NCI-H187 (cell line): ENCODE results near the gene OAF.

Experiments
- DNase-seq, 2 experiments: peaks; one replicate each; lab custom pipeline; 2025; lab: John Stamatoyannopoulos, UW

The OAF gene

DNA sequence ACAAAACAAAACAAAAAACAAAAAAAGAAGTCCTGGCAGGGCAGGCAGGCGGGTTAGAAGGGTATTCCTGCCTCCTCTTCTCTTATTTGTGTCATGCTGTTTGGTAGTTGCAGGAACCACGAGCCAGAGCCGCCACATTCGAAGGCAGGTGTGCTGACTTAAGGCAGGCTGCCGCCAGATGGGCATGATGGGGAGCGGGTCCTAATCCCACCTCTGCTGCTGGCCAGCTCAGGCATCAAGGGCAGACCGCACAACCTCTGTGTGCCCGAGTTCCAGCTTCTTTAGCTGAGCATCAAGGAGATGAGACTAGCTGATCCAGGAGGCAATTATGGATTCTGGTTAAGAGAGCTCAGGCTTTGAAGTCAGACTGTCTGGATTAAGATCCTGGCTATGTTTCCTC is 12.1 kb downstream of the OAF start:
- DNase-seq = no peak

DNA sequence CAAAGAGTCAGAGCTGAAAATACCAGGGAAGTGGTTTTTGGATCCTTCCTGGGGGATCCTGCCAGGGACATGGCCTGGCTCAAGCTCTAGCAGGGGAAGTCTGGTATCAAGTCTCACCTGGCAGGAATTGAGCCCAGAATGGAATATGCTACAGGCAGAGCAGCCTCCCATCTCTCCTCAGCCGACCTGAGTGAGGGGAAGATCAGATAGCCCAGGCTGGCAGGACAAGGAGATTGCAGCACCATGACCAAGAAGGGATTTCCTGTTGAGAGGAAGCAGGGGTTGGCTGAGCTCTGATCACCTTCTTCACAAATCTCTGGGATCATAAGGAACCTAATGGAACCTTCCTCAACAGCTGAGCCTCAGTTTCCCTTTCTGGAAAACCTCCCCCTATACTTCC is 13.0 kb downstream of the OAF start:
- no peak for DNase-seq

DNA sequence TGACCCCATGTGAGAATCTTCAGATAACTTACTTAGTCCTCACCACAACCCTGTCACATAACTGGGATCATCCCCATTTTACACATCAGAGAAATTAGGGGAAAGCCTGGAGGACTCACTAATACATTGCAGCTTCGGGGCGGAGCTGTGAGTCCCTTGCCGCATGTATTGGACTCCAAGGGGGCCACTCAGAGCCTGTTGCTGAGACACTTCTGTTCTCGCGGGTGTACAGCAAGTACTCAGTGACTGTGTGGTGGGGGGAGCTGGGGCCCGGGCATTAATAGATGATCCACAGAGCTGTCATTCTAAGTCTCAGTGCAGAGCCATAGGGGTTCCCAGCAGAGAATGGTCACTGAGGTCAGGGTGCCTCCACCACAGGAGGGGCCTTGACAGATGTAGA is 13.5 kb downstream of the OAF start:
- no peak for DNase-seq

DNA sequence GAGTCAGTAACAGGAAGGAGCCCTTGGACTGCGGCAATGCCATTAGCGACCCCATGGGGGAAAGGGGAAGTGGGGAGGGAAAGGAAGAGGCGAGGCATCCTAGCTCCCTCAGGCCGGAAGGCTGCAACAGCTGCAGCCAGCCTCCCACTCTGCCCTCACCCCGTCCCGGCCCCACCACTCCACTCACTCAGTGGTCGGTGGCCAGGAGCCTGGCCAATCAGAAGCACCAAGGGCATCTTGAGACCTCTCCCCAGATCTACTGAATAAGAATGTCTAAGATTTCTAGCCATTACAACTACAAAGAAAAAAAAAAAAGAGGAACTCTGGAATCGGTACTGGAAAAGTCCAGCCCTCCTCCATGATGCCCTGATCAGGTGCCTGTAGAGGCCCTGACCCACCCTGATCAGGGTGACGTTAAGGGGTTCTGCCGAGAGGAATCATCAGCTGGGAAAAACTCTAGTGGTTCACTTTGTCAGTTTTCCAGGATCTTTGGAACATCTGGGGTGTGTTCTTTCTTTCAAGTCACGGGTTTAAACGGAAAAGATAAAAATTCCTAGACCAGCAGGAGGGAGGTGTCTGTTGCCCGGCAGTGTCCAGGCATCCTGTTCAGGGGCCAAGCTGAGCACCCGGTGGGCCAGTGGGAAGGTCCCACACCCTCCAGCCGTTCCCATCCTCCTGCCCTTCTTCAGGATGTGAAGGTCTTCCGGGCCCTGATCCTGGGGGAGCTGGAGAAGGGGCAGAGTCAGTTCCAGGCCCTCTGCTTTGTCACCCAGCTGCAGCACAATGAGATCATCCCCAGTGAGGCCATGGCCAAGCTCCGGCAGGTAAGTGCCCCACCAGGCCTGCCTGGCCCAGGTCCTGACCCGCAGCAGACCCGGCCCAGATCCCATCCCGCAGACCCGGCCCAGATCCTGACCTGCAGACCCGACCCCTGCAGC is 14.4 kb downstream of the OAF start:
- DNase-seq = no peak

DNA sequence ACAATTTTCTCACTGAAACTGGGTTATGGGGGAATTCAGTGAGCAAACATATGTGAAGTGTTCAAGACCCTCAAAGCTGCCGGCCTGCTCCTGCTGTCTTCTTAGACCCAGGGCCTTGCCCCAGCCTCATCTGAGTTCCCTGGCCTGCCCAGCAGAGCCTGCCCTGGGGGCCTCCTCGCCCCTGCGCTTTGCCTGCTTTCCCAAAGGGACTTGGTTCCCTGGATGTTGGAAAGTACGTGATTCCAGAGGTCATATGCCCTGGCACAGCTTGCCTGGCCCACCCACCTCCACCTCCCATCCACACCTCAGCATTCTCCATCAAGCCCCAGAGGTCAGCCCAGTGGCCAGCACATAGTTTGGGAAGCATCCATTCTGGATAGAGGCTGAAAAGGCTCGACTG is 15.4 kb downstream of the OAF start:
- DNase-seq = no peak

DNA sequence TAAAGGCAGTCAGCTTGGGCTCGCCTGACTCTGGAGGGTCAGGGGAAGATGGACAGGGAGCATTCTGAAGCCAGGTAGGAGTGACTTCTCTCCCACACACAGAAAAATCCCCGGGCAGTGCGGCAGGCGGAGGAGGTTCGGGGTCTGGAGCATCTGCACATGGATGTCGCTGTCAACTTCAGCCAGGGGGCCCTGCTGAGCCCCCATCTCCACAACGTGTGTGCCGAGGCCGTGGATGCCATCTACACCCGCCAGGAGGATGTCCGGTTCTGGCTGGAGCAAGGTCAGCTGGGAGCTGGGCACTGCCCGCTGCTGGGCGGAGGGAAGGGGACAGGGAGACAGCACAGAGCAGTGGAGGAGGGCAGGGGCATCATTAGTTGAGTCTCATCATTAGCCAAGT is 15.9 kb downstream of the OAF start:
- no peak for DNase-seq

DNA sequence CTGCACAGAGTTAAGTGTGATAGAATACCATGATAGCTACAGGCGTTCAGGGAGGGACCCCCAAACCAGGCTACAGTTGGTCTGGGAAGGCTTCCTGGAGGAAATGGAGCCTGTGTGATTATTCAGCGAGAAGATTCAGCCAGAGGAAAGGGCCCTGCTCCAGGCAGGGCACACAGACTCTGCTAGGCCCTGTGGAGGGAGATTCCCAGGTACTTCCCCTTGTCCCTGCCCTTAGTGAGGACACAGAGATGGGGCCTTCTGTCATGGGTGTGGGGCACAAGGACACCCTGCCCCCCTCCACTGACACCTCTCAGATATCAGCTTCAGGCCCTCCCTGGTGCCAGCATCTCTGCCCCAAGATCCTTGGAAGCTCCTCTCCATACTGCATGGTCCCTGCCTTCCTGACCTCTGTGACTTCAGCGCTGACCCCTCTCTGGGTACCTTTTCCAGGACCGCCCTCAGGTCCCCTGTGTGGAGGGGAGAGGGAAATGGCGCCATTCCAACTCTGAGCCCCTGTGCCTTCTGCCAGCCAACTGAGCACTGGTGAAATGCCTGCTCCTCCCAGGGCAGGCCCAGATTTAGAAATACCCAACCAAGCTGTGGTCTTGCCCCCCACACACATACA is 16.5 kb downstream of the OAF start:
- no peak for DNase-seq

DNA sequence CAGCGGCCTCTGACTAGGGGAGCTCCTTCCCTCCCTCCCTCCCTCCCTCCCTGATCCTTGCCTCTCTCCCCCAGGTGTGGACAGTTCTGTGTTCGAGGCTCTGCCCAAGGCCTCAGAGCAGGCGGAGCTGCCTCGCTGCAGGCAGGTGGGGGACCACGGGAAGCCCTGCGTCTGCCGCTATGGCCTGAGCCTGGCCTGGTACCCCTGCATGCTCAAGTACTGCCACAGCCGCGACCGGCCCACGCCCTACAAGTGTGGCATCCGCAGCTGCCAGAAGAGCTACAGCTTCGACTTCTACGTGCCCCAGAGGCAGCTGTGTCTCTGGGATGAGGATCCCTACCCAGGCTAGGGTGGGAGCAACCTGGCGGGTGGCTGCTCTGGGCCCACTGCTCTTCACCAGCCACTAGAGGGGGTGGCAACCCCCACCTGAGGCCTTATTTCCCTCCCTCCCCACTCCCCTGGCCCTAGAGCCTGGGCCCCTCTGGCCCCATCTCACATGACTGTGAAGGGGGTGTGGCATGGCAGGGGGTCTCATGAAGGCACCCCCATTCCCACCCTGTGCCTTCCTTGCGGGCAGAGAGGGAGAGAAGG is 18.1 kb downstream of the OAF start:
- DNase-seq = no peak

DNA sequence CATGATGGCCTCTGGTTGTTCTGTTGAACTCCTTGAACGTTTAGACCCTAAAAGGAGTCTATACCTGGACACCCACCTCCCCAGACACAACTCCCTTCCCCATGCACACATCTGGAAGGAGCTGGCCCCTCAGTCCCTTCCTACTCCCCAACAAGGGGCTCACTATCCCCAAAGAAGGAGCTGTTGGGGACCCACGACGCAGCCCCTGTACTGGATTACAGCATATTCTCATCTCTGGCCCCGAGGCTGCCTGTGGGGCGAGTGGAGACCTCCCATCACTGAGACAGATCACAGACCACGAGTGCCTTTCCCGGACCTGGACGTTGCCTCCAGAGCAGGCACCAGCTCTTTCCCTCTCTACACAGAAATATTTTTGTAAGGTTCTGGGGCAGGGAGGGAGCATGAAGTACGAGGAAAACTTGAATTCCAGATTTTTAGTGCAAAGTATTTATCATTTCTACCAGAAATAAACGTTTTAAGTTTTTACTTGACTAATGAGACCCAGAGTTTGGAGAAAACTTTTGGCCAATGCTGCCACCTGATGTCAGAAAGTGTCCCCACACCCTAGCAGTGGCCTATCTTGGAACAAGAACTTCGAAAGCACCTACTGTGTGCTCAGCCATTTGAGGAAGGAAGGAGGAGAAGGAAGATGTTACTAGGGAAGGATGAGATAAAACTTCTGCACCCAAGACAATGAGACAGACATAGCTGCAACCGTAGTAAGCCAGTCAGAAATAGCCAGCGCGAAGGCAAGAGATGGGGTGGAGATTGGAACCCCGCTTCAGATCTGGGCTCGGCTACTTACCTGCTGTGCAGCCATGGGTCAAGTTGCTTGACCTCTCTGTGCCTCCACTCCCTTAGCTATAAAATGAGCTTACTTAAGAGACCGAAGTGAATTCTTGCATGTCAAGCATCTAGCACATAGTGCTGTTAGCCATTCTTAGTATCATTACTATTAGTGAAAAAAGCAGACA is 18.9 kb downstream of the OAF start:
- DNase-seq = no peak

DNA sequence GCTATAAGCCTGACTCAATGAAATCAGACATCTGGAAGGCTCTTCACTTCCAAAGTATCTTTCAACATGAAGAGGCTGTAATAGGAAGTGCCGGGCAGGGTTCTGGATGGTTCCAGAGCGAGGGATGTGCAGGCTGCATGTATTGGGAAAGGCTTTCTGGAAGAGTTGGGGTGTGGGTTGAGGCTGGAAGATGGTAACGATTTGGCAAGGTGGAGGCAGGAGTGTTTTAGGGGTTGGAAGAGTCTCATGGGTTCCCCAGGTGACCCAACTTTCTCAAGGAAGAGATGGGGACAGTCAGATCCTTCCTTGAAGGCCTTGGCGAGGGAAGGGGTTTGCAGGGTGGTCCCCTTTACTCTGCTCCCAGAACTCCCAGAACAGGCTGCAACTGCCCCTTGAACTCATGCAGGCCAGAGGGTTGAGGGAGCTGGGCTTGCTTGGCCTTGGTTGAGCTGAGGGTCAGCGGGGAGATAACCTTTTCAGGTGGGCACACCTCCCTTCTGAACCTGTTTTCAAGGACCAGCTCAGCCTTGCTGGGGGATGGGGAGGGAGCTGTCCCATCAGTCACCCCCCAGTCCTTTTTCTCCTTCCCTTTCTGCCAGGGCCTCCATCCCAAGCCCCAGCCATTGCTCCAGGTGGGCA is 19.7 kb downstream of the OAF start:
- no peak for DNase-seq

DNA sequence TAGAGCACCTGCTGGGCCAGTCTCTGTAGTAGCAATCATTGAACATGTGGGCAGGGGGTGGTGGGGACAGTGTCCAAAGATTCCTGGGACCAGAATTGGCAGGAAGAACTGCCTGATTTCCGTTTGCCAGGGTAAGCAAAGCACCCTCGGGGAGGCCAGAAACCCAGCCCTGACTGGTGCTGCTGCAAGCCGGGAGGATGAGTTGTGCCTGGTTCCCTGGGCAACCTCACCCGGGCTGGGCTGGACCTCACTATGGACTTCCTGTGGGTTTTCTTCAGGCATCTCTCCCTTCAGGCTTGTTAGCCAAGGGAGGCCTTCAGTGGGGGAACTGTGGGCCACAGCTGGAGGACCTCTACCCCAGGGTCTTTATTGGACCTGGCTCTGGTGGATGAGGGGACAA is 21.1 kb downstream of the OAF start:
- DNase-seq = no peak

DNA sequence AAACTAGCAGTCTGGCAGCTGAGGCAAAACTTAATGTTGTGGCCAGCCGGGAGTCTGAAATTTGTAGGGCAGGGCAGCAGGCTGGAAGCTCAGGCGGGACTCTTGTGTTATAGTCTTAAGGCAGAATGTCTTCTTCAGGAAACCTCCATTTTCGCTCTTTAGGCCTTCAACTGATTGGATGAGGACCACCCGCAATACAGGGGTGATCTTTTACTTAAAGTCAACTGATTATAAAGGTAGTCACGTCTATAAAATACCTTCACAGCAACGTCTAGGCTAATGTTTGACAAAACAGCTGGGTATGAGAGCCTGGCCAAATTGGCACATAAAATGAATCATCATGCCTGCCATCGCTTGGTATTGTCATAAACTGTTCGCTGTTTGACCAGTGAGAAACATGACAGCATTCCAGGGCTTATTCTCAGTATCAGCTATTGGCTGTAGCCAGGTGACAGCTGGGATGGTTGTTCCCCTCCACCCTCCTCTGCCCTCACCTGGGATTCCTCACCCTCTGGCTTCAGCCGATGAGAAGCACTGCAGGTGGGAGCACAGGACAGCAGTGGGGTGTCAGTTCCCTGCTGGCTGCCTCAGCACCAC is 22.5 kb downstream of the OAF start:
- DNase-seq = no peak

DNA sequence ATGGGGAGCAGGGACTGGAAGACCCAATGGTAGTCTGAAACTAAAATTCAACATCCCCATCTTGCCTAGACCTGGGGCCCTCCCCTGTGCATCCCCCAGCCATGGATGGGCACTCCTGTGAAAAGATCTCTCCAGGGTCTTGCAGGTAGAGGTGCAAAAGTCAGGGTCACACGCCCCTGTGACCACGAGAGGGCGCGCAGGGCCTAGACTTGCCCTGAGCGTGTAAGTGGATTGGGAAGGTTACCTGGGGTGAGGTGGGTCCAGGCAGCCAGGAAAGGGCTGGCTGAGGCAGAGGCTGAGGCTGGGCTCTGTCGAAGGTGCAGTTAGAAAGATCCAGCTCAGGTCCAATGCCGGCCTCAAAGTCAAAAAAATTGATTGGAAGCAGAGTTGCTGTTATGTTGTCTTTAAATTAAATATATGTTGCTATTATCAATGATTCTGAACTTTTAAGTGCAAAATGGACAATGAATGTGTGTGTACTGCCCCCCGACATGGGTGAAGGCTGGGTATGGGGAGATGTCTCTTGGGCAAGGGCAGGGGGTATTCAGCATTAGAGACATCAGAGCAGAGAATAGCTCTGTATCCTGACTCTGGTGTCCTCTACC is 24.3 kb downstream of the OAF start:
- DNase-seq = peak; percentile 18 to 43

DNA sequence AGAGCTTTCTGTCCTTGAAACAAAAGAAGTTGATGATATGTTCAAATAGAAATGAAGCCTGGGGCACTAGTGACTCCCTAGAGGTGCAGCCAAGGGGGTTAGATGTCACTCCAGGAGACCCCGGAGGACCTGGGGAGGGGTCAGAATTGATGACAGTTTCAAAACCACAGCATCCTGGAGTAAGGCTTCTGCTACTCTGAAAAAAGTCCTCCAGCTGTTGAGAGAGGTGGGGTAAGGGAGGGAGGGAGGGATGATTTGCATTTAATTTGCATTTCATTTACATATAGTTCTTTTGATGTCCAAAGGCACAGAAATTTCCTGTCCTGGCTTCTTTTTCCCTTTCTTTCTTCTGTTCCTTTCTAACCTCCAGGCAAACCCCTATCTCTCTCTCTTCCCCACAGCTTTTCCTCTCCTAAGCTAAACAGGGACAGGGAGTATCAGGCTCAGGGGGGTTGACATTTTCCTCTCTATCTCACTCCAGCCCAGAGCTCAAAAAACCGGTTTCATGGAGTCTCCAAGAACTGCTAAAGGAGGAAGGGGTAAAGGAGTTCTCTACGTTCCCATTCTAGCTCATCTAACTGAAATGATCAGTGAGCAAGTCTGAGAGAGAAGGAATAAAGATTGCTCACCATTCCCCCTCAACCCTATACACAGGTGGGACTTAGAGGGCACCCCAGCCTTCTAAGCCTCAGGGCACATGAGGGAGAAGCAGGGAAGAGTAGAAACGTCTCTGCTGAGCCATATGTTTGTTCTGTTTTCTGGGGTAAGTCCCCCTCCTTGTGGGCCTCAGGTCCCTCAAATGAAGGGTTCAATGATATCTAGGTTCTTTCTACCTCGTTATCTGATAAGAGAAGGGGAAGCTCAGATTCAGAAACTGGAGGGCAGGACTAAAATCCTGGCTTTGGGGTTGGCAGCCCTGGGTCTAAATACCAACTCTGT is 25.6 kb downstream of the OAF start:
- no peak for DNase-seq

DNA sequence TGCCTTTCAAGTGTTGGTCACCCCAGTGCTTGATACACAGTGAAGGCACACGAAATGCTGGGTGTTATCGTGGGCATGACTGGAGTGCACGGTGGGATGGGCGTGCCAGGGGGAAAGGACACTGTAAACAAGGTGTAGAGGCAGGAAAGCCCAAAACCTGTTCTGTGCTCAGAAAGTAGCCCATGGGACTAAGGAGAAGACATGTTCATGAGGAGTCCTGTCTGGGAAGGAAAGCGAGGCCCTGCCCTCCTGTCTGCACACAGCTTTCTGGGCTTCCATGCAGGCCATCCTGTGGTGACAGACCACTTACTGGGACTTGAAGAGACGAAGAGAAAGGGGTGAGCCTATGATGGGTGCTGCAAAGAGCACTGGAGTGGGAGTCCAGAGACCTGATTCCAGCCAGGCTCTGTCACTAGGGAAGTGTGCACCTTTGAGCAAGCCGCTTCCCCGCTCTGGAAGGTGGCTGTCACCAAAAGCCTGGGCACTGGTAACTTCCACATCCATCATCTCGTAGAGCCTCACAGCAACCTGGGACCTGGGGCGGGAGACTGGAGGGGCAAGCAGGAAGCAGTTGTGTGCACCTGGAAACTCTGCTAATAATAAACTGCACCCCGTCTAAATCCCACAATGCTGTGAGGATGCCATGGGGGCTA is 28.3 kb downstream of the OAF start:
- DNase-seq = no peak

DNA sequence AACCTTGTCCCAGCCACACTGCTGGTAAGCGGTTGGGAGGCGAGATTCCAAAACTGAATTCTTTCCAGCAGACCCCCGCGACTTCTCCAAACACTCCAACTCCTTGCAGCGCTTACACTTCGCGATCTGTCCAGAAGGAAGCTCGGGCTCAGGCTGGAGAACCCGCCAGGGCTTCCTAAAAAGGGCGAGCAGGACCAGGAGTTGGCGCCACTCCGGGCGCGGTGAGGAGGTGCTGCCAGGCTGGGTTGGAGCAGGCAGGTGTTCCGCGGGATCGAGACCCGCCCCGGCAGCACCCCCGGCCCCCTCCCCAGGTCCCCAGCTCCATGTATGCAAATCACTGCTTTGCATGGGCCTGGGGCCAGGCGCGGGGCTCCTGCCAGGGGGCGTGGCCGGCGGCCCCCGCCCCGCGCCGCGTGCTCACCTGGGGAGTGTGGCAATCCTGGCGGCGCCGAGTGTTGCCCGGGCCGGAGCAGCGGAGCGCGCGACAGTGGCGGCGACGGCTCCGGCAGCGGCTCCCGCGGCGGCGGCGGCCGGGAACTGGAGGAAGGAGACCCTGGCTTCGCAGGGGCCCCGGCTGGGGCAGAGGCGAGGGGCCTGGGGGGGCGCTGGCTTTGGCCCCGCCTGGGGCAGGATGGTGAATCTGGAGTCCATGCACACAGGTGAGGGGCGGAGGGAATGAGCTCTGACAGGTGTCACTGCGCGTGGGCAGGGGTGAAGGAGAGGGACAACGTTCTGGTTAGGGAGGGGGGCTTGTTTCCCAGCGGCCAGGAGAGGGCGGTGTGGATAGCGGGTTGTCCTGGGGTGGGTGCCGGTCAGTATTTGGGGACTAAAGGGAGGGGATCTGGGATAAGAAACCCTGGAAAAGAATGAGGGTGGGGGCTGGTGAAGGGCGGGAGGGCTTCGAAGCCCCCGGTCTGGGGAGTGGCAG is 29.1 kb downstream of the OAF start, which contains the start of gene POU2F3:
TSS of gene POU2F3 (plus strand) at position 428 of the 928 bp plus-strand sequence. CDS start at position 632, 204 bp downstream.
- no peak for DNase-seq

DNA sequence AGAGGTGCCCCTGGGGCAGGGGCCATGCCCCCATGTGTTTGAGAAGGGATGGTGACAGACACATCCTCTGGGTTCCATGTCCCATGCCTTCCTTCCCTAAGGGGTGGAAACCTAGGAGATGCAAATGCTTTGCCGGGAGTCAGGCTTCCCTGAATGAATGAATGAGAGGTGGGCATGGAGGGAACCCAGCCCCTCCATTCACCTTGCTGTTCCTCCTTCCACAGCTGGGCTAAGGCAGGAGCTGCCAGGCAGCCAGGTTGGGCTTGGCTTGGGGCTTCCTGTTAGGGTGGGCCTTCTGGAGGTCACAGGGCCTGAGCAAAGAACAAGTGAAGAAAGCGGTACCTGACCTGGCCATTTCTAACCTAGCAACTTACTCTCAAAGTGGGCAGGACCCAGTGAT is 30.0 kb downstream of the OAF start:
- no peak for DNase-seq

DNA sequence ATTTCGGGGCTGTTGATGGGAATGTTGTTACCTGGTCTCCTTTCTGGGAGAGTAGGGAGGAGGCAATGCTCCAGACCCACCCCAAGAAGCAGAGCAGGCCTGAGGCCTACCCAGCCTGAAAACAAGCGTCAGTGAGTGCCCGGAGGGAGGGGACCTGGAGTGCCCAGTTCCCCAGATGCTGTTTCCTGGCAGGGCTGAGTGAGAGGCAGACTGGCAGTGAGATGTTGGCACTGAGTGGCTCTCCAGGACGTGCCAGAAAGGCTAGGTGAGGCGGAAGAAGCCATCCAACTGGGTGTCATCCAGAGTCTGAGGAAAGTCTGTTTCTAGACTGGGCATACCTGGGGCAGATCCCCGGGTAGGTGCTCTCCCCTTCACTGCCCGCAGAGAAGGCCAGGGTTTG is 30.4 kb downstream of the OAF start:
- DNase-seq = no peak
